HG02678 (cell line): ENCODE measurements around the gene MSANTD1.
A peak's percentile ranks its signal among the peaks of the same experiment; 100 is the strongest.

Source experiments
- ATAC-seq: cut with Tn5 transposase; IDR thresholded peaks from one replicate; pipeline ENCODE4 v1.9.1; 2021; ENCODE audit warnings: mild to moderate bottlenecking, moderate library complexity; ENCODE audit not compliant: unreplicated experiment

MSANTD1 gene

GRCh38 chr4:3286335-3287175 is 37.6 kb downstream of the MSANTD1 start:
- no peak for ATAC-seq

DNA sequence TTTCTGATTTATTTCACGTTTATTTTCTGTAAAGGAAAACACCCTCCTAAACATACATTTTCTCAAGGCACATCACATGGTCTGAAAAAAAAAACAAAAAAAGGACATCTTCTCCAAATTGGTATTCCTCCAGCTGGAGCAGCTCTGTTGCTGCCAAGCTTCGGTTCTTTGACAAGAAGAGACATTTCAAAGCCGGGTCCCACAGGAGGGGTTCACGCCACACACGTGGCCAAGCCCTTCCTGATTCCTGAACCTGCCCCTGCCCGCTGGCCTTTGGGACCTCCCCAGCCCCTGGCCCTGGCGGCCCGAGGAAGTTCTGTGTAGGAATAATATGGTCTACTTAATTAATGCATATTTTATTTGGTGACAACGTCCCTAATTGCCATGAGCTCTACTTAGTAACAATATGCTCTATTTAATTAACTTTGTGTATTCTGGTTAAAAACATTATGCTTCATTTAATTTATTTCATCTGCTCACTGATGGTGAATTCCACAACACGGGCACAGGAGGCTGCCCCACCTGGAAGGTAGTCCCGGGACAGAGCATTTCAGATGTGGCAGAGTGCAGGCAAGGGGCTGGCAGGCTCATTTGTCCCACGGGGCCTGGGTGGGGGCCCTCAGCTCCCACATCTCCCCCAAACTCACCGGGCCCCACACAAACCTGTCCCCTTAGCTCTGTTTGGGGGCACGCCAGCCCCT is 38.5 kb downstream of the MSANTD1 start:
- ATAC-seq = no peak

DNA sequence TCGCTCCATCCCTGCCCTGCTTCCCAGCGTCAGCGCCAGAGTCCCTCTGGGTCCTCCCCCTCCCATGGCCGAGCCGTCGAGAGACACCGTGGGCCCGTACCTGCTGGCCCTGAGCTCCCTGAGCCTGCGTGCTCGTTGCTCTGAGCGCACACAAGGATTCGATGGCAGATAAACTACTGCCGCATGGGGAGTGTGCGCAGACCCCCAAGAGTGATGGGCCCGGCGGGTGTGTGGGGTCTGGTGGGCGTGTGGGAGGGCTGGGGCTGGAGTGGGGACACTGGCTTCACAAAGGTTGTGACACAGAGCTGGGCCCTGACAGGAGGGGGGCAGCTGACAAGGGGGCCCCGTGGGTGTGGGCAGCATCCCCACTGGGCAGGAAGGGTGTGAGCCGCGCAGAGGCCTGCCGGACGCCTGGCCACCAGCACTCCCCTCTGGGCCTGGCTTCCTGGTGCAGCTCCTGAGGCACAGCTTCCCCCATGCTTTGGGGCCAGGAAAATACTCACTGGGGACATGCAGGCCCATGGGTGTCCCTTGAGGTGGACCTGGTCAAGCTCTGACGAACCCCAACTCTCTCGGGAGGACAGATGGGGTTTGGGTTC is 39.1 kb downstream of the MSANTD1 start:
- ATAC-seq = no peak

GRCh38 chr4:3288571-3289094 is 39.7 kb downstream of the MSANTD1 start:
- ATAC-seq = no peak

DNA sequence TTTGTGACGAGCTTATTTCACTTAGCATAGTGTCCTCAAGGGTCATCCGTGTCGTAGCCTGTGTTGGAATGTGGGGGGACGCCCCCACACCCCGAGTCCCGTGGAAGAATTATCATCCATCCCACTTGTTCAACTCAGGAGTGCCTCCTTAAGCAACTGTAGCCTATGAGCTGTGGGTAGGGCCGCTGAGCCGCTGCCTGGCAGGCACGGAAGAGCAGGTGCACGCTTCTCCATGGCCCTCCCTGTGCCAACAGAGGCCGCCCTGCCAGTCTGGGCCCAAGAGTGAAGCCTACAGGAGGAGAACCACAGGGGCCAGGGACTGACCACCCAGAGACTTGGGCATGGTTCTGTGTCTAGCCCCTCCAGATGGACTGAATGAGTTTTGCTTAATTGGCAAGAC is 41.5 kb downstream of the MSANTD1 start:
- no peak for ATAC-seq

DNA sequence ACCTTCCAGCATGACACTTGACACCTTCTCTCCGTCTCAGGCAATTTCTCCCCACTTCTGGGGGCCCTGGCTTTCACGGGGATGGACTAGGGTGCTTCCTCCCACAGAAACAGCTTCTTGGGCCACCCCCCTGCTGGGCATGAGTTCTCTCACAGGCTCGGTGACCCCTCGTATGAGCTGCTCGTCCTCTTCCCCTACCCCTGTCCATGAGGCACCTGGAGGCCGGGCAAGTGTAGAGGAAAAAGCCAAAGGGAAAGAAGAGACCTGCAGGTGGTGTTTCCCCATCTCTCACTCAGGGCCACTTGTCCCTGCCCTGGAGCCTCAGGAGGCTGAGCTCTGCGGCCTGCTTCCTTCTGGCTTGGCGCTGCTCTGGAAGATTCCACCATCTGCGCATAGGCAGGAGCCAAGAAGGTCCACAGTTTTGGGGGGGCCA is 41.9 kb downstream of the MSANTD1 start:
- ATAC-seq = no peak

DNA sequence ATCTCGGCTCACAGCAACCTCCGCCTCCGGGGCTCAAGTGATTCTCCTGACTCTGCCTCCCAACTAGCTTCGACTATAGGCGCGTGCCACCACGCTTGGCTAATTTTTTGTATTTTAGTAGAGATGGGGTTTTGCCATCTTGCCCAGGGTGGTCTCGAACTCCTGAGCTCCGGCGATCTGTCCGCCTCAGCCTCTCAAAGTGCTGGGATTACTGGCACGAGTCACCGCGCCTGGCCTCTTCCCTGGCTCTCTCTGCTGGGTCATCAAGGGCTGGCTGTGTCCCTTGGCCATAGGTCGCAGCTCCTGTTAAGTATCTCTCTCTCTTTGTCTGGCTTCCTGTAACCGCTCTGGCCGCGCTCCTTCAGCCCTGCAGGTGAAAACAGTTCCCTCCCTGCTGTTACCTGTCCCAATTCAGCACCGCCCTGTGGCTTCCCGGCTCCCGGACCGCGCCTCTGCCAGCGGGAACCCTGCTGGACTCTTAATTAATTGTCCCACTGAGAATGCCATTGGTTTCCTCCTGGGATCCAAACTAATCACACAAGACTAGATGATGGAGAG is 42.5 kb downstream of the MSANTD1 start:
- no peak for ATAC-seq

DNA sequence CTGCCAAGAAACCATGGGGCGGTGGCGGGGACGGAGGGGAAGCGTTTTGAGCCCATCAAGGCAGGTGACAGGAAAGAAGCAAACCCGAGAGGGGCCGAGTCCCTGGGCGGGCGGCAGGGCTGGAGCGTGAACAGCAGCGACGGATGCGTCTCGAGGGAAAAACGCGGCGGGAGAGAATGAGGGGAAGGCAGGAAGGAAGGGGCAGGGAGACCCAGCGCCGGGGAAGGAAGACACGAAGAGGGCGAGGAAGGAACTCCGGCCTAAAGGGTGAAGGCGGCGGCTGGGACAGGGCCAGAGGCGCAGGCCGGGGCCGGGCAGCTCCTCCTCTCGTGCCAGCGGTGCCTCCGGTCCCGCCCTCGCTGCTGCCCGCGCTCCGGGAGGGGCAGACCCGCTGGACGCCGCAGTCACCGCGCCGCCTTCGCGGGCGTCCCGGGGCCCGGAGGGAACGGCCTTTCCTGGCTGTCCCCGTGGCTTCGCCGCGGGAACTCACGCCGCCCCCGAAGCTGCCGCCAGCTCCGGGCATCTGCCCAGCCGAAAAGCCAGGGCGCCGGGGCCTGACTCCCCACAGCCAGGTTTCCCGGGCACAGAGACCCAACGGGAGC is 43.1 kb downstream of the MSANTD1 start:
- peak; percentile 14 for ATAC-seq

DNA sequence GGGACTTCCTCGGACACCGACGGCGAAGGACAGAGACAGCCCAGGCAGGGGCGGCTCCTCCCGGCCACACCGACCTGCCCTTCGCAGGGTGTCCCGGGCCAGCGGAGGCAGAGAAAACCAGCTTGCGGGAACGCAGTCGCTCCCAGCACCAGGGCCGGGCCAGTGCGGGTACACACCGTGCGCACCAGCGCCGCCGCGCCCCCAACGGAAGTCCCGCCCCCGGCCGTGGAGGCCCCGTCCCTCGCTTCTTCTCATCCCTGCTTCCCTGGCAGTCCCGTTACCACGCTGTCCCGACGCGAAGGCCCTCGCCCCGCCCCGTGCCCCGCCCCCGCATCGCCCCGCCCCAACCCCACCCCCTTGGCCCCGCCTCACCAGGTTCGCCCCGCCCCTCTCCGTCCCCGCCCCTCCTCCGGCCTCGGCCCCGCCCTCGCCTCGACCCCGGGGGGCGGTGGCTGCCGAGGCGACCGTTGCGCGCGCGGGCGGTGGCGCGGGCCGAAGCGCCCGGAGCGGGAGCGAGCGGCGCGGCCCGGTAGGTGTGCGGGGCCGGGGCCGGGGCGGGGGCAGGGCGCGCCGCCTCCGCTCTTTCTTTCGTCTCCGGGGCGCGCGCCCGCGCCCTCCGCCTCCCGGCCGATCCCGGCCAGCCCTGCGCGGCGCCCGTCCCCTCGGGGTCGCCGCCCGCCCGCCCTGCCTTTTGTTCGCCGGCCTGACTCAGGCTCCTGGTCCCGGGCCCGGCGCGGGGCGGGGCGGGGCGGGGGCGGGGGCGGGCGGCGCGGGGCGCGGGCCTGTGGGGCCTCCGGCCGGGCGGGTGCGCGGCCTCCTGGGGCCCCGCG is 43.8 kb downstream of the MSANTD1 start, which contains the start of gene RGS12:
RGS12 (plus strand) TSS at position 451 of the 830 bp plus-strand sequence. CDS start 23,150 bp downstream, outside the sequence.
- ATAC-seq = peak; percentile 82

- no peak for ATAC-seq
Observed at GRCh38 chr4:3293401-3294391, 44.7 kb downstream of the MSANTD1 start.

- no peak for ATAC-seq
Observed at GRCh38 chr4:3294401-3295241, 45.7 kb downstream of the MSANTD1 start.

GRCh38 chr4:3295837-3296624 is 47.1 kb downstream of the MSANTD1 start:
- no peak for ATAC-seq

- ATAC-seq = no peak
Observed at GRCh38 chr4:3296651-3297050, 47.7 kb downstream of the MSANTD1 start.

GRCh38 chr4:3297066-3297859 is 48.3 kb downstream of the MSANTD1 start:
- ATAC-seq = no peak

DNA sequence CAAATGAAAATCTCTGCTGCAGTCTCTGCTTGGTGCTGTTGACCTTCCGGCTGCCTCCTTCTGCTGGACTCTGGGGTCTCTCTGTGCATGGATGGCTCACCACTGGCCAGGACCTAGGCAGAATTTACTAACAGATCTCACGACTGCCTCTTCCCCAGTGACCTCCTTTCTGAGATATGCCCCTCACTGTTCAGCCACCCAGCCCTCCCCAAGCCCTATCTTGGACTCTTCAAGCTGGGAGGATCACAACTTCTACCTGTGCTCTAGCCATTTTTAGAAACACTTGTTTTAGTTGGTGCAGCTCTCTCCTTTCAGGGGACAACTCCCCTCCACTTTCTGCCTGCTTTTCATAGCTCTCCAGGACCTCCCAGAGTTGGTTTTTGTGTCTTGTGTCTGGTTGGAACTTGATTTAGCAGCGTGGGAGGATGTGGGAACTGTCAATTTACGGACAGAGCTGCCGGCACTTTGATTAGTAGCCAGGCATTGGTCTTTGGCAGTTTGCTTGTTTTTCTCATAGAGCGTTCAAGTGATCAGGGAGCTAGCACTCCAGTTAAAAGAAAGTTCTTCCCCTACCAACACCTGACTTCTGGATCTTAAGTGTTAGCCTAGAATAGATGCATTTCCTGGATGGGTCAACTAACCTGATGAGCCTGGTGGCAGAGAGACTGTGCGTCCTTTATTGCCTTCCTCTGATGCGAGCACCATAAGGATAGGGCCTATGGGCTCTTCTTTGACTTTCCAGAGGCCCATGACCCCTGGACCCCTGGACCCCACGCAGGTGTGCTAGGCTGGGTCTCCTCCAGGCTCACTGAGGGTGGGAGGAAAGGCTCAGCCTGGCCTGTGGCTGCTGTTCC is 50.4 kb downstream of the MSANTD1 start:
- no peak for ATAC-seq
